ENCODE data around the gene TCEAL5. TPM values are rescaled to one million over a fixed set of nuclear protein-coding genes. Genes with fewer than 3 reads are reported as not detected.

The TCEAL5 gene
- total and polyA plus RNA-seq, 2 of the 13 experiments (the other 11 are each of a cell fraction or from before 2014, with no cell fraction given) = not detected

GRCh38 chrX:103234869-103235268, 41.7 kb downstream of the TCEAL5 start:
- in situ Hi-C loops (cut with HindIII; ENCODE audit: extremely low pct_ligation_motif_present, low pct_unique_long_range_greater_than_20kb) = no loop called here
- POLR2A ChIA-PET = no interaction called here
- H3K9ac ChIP-seq (ENCODE audit: insufficient read depth, low read depth, low read length) = no peak overlapping the region
- no peaks in the 10 kb centered on the region for H3K9me3 ChIP-seq (ENCODE audit: low read length)
- H3K36me3 ChIP-seq (replicated peaks in 1 of 2; ENCODE audit: control insufficient read depth in 1 of 2, insufficient read depth in 2 of 2, low read length in 2 of 2) = no peaks in the 10 kb centered on the region
- no peak overlapping the region for H3K4me2 ChIP-seq (ENCODE audit: low read depth, low read length)
- no peaks in the 10 kb centered on the region for H3K4me1 ChIP-seq (ENCODE audit: insufficient read depth, low read length)
- H3K27ac ChIP-seq (ENCODE audit: extremely low read length, insufficient read depth, low read length) = no peak overlapping the region
- CTCF ChIA-PET (ENCODE audit: low intra/inter-chr PET ratio, low total read pairs) = no interaction called here
- ATAC-seq = no peak
- FAIRE-seq = no peak
- no peaks in the 10 kb centered on the region for H4K20me1 ChIP-seq (ENCODE audit: insufficient read depth, low read length)
- no peaks in the 10 kb centered on the region for H3K27me3 ChIP-seq (ENCODE audit: control insufficient read depth in 1 of 2, insufficient read depth in 2 of 2, low read length in 2 of 2)
- BruUV-seq (replicated peaks) = no TSS peak
- no peak overlapping the region for H2AFZ ChIP-seq (ENCODE audit: low read length)
- WGBS (ENCODE audit: low lambda C conversion rate) = 0% methylated on average over 1 of the region's 1 CpG
- intact Hi-C loops (cut with micrococcal nuclease; ENCODE audit: unreplicated experiment) = no loop called here
- no peak for DNase-seq (ENCODE audit: low spot score)
- no peaks in the 10 kb centered on the region for H3K79me2 ChIP-seq (ENCODE audit: insufficient read depth, low read length)
- no peak overlapping the region for H3K4me3 ChIP-seq (replicated peaks in 1 of 3; ENCODE audit: insufficient read depth in 1 of 3, low read depth in 2 of 3, low read length in 3 of 3)
- TF ChIP-seq CHD4 (IDR thresholded peaks at IDR 0.05; ENCODE audit: borderline replicate concordance, low read length) = no peak
- TF ChIP-seq PRDM4 (CRISPR knock-in tag; IDR thresholded peaks at IDR 0.05; ENCODE audit: borderline replicate concordance) = no peak
- TF ChIP-seq ATF2 (CRISPR knock-in tag; IDR thresholded peaks at IDR 0.05) = no peak
- no peak for TF ChIP-seq ZNF747 (CRISPR knock-in tag; IDR thresholded peaks at IDR 0.05; ENCODE audit: borderline replicate concordance)
- no peak for TF ChIP-seq REST (IDR thresholded peaks at IDR 0.05; ENCODE audit: borderline replicate concordance in 1 of 2, low read depth in 1 of 2, low read length in 2 of 2)
- TF ChIP-seq KLF6 (CRISPR knock-in tag; IDR thresholded peaks at IDR 0.05) = no peak
- no peak for TF ChIP-seq THAP9 (CRISPR knock-in tag; IDR thresholded peaks at IDR 0.05; ENCODE audit: borderline replicate concordance)
- TF ChIP-seq ZNF784 (CRISPR knock-in tag; IDR thresholded peaks at IDR 0.05; ENCODE audit: borderline replicate concordance) = no peak
- TF ChIP-seq RBFOX2 (IDR thresholded peaks at IDR 0.05; ENCODE audit: low read depth, low read length) = no peak
- no peak for TF ChIP-seq ZNF652 (CRISPR knock-in tag; IDR thresholded peaks at IDR 0.05; ENCODE audit: borderline replicate concordance, low read depth)
- TF ChIP-seq ZNF883 (CRISPR knock-in tag; IDR thresholded peaks at IDR 0.05; ENCODE audit: not compliant biosample characterization) = no peak
- no peak for TF ChIP-seq KDM4B (CRISPR knock-in tag; IDR thresholded peaks at IDR 0.05)
